Ovary (tissue), 3 donors: ENCODE data around the gene DPYSL5.

Experiments used
- EP300 ChIP-seq: sonication (generic); formaldehyde crosslinking; IDR thresholded peaks from one replicate; pipeline ENCODE4 v1.6.1; 2017; ENCODE audit warnings: antibody characterized with exemption
- POLR2A ChIP-seq: fragments of 450-650 bp; IDR thresholded peaks from one replicate; pipeline ENCODE4 v1.6.1; 2017; ENCODE audit warnings: antibody characterized with exemption, mild to moderate bottlenecking, moderate library complexity
- TF ChIP-seq, protein P1 (sequence below), 3 donors: fragments of 450-650 bp in 2 of 3; fragments of 200-600 bp in 1 of 3; IDR thresholded peaks; one replicate each; pipeline versions ENCODE4 v1.5.1 to v1.8.0; 2016 to 2022; ENCODE audit warnings: antibody characterized with exemption in 3 of 3, mild to moderate bottlenecking in 1 of 3
- donor health status: DM: no; HTN: no; CAD: no.

- TF ChIP-seq, protein P1, sequence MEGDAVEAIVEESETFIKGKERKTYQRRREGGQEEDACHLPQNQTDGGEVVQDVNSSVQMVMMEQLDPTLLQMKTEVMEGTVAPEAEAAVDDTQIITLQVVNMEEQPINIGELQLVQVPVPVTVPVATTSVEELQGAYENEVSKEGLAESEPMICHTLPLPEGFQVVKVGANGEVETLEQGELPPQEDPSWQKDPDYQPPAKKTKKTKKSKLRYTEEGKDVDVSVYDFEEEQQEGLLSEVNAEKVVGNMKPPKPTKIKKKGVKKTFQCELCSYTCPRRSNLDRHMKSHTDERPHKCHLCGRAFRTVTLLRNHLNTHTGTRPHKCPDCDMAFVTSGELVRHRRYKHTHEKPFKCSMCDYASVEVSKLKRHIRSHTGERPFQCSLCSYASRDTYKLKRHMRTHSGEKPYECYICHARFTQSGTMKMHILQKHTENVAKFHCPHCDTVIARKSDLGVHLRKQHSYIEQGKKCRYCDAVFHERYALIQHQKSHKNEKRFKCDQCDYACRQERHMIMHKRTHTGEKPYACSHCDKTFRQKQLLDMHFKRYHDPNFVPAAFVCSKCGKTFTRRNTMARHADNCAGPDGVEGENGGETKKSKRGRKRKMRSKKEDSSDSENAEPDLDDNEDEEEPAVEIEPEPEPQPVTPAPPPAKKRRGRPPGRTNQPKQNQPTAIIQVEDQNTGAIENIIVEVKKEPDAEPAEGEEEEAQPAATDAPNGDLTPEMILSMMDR (IDR thresholded peaks at IDR 0.05): no peak
- TF ChIP-seq POLR2A: no peak
- TF ChIP-seq EP300: no peak
Observed at GRCh38 chr2:26897807-26898479, 50.0 kb downstream of the DPYSL5 start.
